Effector memory CD8-positive, alpha-beta T cell (primary cell): Measurements from ENCODE around the gene VSIG4.

ENCODE experiments used
- ATAC-seq: fragments of 150-1000 bp; cut with Tn5 transposase; replicated peaks from 2 replicates; pipeline ENCODE4 v1.10.0; 2021; ENCODE audit warnings: mild to moderate bottlenecking, moderate library complexity
- DNase-seq, 3 experiments: peaks; one replicate each; pipeline ENCODE4 v3.0.0; 2021
- H3K27ac Mint-ChIP-seq, 2 donors: one replicate each; pipeline ENCODE4 v1.8.0; 2022; ENCODE audit warnings: mild to moderate bottlenecking in 2 of 2, mixed read lengths in 2 of 2, moderate library complexity in 2 of 2
- H3K27me3 Mint-ChIP-seq, 2 donors: one replicate each; pipeline ENCODE4 v1.8.0; 2022; ENCODE audit warnings: mixed read lengths in 2 of 2
- H3K36me3 Mint-ChIP-seq: one replicate; pipeline ENCODE4 v1.8.0; 2022; ENCODE audit warnings: mild to moderate bottlenecking, moderate library complexity, mixed read lengths; ENCODE audit not compliant: insufficient read depth
- H3K4me1 Mint-ChIP-seq, 2 donors: one replicate each; pipeline ENCODE4 v1.8.0; 2022; ENCODE audit warnings: low read depth in 2 of 2, mixed read lengths in 2 of 2
- H3K4me3 Mint-ChIP-seq, 2 donors: one replicate each; pipeline ENCODE4 v1.8.0; 2022; ENCODE audit warnings: mild to moderate bottlenecking in 2 of 2, mixed read lengths in 2 of 2, moderate library complexity in 2 of 2
- H3K9me3 Mint-ChIP-seq, 2 donors: one replicate each; pipeline ENCODE4 v1.8.0; 2022; ENCODE audit warnings: mixed read lengths in 2 of 2

The VSIG4 gene

DNA sequence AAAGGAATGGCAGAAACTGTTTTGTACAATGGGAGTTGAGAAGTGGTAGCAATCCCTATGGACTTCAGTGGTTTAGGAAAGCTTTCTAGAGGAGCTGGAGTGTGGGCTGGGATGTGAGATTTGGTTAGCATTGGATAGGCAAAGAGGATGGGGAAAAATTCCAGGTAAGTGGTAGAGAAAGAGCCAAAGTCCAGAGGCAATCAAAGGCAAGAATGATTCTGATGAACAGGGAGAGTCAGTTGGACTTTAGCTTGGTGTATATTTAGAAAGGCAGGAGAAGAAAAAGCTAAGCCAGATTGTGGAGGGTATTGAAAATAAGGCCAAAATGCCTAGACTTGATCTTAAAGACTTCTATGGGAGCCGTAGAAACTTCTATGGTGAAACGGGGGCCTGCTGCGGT, 3.7 kb upstream of the VSIG4 start:
- ATAC-seq (no peak), DNase-seq (no peak)
- H3K27ac Mint-ChIP-seq = no peak overlapping the region
- H3K4me1 Mint-ChIP-seq = peaks cover 18 to 34% of the 10 kb centered on the region in 2 donors
- no peaks in the 10 kb centered on the region for H3K36me3 Mint-ChIP-seq
- H3K4me3 Mint-ChIP-seq = no peak overlapping the region
- no peaks in the 10 kb centered on the region for H3K27me3 Mint-ChIP-seq
- no peaks in the 10 kb centered on the region for H3K9me3 Mint-ChIP-seq

DNA sequence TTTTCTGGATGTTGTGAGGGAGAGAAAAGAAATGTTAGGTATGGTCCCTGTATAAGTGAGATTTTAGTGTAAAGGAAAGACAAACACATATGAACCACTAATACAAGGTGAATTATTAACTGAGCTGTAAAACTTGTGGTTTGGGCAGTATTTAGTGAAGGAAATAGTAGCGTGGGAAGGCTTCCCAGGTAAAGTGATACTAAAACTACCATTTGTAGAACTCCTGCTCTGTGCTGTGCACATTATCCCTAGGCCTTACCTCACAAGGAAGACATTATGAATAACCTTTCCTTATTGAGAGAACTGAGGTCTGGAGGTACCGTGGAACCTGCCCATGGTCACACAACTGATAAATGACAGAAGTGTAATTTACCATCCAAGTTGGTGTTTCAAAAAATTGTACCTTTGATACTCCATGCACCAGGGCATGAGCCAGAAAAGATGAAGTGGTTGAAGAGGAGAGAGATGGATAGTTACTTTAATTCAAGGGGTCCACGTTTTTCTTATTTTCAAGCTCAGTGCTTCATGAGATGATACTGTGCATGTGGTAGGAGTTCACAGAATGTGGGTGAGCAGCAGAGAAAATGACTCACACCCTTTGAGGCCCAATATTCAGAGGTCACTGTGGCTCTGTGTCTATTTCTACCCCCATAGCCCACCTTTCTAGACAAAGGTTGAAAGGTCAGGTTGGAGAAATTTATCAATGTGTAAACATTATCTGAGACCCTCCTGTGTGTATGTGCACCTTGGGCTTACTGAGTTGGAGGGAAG, 2.6 kb upstream of the VSIG4 start:
- H3K4me1 Mint-ChIP-seq = peaks cover 18 to 27% of the 10 kb centered on the region in 2 donors
- ATAC-seq (no peak), DNase-seq (no peak)
- H3K27me3 Mint-ChIP-seq = no peaks in the 10 kb centered on the region
- no peak overlapping the region for H3K4me3 Mint-ChIP-seq
- no peak overlapping the region for H3K27ac Mint-ChIP-seq
- no peaks in the 10 kb centered on the region for H3K9me3 Mint-ChIP-seq
- no peaks in the 10 kb centered on the region for H3K36me3 Mint-ChIP-seq

DNA sequence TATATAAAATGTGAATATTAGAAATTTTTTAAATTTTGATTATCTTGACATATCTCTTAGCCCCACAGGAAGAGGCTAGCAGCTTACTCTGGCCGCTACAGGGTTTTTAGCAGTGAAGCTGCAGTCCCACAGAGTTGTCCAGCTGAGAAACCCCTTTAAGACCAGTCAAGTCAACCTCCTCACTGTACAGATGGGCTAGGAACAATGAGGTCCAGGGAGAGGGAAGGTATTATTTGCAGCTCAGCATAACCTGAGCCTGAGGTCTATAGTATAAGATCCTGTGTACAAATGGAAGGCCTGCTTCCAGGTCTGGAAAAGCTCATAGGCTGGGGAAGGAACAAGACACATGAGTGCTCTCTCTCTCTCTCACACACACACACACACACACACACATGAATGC, 1.8 kb downstream of the VSIG4 start:
- ATAC-seq = no peak
- no peaks in the 10 kb centered on the region for H3K27me3 Mint-ChIP-seq

DNA sequence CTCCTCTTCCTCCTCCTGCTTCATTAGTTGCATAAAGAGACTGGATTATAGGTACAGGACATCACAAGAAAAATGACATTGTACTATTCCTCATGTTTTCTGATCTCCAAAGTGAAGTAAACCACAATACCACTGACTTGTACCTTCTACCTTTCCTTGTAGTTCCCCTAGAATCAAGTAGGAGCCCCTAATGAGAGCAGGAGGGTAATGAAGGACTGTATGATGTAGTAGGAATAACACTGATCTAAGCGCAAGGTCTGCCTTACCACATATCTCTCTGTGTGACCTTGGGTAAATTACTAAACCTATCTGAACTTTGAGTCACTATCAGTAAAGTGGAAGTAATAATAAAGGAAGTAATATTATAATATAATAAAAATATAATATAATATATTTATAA, 3.6 kb downstream of the VSIG4 start:
- Mint-ChIP-seq H3K27ac (no peak overlapping the region), H3K27me3 (no peaks in the 10 kb centered on the region), H3K36me3 (no peaks in the 10 kb centered on the region), H3K9me3 (no peaks in the 10 kb centered on the region), H3K4me1 (peaks cover 0 to 4% of the 10 kb centered on the region in 2 donors), H3K4me3 (no peak overlapping the region)
- DNase-seq (no peak), ATAC-seq (no peak)

More for the DNA sequence above, 1.8 kb downstream of the VSIG4 start:
- no peaks in the 10 kb centered on the region for H3K9me3 Mint-ChIP-seq
- DNase-seq = no peak
- no peak overlapping the region for H3K4me3 Mint-ChIP-seq
- no peak overlapping the region for H3K27ac Mint-ChIP-seq
- H3K36me3 Mint-ChIP-seq = no peaks in the 10 kb centered on the region
- H3K4me1 Mint-ChIP-seq = peaks cover 0 to 4% of the 10 kb centered on the region in 2 donors

DNA sequence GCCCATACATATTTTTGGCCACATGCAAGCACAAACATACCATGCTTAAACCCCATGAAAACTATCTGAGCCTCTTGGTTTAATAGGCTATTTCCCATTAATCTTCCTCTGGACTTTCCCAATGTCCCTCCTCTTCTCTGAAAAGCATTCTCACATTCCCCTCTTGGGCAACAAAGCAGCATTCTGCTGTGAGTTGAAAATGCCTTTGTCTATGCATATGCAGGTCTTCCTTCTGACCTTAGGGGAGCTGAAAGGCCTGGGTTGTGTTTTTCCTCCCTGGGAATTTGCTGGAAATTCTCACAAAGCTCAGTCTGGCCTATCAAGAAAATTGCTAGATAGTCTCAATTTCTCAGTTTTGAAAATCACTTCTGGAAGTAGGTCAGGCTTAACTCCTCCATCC, 4.2 kb downstream of the VSIG4 start:
- Mint-ChIP-seq H3K27ac (no peak overlapping the region), H3K27me3 (no peaks in the 10 kb centered on the region), H3K36me3 (no peaks in the 10 kb centered on the region), H3K4me1 (peaks cover 0 to 4% of the 10 kb centered on the region in 2 donors), H3K4me3 (no peak overlapping the region), H3K9me3 (no peaks in the 10 kb centered on the region)
- DNase-seq (no peak), ATAC-seq (no peak)

DNA sequence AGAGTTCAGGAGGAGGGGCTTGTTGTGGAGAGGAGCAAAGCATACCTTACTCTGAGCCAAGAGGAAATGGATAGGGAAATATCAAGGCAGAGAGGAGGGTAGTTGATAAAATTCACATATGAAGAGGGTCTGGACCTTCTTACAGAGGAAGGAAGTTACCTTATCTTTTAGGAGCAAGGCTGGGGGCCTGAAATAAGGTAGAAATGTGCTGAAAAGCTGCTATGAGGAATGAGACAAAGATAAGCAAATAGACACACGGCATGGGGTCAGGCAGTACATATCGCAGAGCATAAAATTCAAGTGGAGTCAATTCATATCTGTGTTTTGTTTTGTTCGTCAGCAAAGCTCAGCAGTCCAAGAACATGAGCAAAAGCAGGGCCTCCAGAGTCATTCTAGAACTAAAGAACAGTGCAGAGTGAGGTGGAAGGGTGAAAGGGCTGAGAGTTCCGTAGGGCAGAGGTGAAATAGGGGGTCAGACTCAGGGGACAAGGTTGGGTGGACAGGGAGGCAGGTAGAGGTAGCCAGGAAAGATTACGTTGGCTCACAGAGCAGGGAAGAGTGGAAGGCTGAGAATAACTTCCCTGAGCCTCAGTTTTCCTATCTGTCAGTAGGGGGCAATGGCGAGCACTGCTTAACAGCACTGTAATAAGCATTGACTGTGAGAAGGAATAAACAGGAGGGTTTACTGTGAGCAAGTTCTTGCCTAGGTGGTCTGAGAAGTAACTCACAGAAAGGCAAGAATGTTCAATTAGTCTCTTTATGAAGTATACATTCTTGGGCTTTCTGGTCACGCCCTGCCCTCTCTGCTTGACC, 9.2 kb downstream of the VSIG4 start:
- no peak overlapping the region for H3K27ac Mint-ChIP-seq

DNA sequence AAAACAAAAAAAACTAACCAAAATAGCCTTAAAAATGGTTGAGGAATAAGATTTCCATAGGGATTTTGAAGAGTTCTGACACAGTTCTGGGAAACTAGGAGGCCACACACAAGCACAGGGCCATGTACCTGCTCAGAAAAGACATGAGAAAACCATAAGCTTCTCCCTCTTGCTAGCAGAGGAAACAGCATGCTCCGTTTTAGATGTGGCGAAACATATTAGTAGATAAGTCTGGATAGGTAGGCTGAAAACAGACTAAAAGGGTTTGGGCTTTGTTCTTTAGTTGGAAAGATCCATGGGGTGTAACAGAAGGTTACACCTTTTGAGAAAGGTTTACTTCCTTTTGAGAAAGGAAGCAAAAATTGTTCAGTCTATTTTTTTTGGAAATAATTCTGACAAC, 10.9 kb downstream of the VSIG4 start:
- DNase-seq (no peak), ATAC-seq (no peak)
- Mint-ChIP-seq H3K27ac (no peak overlapping the region), H3K27me3 (no peaks in the 10 kb centered on the region), H3K36me3 (no peaks in the 10 kb centered on the region), H3K4me1 (no peaks in the 10 kb centered on the region), H3K9me3 (no peaks in the 10 kb centered on the region), H3K4me3 (no peak overlapping the region)

More for the DNA sequence above, 9.2 kb downstream of the VSIG4 start:
- H3K9me3 Mint-ChIP-seq = no peaks in the 10 kb centered on the region
- no peaks in the 10 kb centered on the region for H3K27me3 Mint-ChIP-seq
- H3K36me3 Mint-ChIP-seq = no peaks in the 10 kb centered on the region
- H3K4me3 Mint-ChIP-seq = no peak overlapping the region
- DNase-seq = peak; percentile 14 to 19 (median 19)
- H3K4me1 Mint-ChIP-seq = no peaks in the 10 kb centered on the region
- peak; percentile 63 for ATAC-seq

DNA sequence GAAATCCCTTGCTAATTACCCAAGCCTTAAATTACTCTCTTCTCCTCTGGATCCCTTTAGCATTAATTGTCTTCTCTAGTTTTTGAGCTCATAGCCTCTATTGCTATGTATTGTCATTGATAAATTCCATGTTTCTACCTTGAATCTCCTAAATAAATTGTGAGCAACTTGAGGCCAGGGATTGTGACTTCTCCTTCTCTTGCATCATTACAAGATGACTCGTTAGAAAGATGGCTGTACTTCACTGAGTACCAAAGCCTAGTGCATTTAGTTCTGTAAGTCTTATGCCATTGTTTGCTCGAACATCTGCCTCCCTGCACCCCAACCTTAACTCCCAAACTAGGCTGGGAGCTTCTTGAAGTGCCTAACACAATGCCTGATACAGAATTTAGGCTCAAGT, 15.3 kb downstream of the VSIG4 start:
- Mint-ChIP-seq H3K9me3 (no peaks in the 10 kb centered on the region), H3K4me1 (peaks cover 13 to 16% of the 10 kb centered on the region in 2 donors), H3K36me3 (no peaks in the 10 kb centered on the region), H3K4me3 (no peak overlapping the region), H3K27ac (no peak overlapping the region), H3K27me3 (no peaks in the 10 kb centered on the region)
- DNase-seq = no peak
- no peak for ATAC-seq

DNA sequence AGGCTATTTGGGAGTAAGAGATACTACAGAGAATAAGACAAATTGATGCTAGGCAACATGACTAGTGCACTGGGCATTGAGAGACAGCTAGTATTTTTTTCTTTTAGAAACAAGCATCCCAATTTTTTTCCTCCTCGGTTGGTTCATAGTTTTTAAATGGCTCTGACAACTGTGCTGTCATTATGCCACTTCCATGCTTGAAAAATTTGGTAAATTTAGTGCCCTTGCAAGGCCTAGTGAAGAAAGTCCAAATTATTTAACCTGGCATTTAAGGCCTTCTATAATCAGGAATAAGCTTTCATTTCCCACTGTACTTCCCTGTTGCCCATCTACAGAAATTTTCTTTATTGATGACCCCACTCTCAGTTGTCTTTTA, 15.8 kb downstream of the VSIG4 start:
- Mint-ChIP-seq H3K4me1 (peaks cover 16 to 17% of the 10 kb centered on the region in 2 donors), H3K36me3 (no peaks in the 10 kb centered on the region), H3K27ac (no peak overlapping the region), H3K27me3 (no peaks in the 10 kb centered on the region), H3K4me3 (no peak overlapping the region), H3K9me3 (no peaks in the 10 kb centered on the region)
- no peak for DNase-seq
- no peak for ATAC-seq

DNA sequence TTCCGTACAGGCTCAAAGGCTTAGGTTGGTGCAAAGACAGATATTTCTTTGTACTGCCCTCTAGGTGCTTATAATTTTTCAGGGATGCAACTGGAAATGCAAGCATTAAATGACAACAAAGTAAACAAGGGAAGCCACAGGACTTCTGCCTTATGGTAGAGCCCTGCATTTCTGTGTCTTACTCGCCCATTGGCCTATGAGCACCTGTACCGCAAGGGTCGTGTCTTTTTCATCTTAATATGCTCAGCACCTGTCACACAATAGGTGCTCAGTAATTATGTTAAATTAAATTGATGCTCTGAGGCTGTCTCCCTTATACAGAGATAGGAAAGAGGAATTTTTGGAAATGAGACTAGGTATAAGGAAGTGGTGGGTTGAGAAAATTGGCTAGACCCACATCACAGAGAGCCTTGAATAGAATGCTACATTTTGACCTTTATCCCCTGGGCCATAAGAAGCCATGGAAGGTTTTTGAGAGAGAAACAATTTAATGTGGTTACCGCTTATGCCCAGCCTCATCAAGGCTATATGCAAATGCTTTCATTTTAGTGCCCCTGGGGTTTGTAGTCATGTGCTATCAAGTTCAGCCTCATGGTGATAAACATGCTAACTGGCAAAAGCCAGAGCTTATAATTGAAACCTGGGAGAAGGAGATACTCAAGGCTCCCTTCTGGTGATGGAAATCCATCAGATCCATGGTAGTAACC, 16.3 kb downstream of the VSIG4 start:
- no peaks in the 10 kb centered on the region for H3K9me3 Mint-ChIP-seq
- H3K4me3 Mint-ChIP-seq = no peak overlapping the region
- peaks cover 19 to 20% of the 10 kb centered on the region in 2 donors for H3K4me1 Mint-ChIP-seq

DNA sequence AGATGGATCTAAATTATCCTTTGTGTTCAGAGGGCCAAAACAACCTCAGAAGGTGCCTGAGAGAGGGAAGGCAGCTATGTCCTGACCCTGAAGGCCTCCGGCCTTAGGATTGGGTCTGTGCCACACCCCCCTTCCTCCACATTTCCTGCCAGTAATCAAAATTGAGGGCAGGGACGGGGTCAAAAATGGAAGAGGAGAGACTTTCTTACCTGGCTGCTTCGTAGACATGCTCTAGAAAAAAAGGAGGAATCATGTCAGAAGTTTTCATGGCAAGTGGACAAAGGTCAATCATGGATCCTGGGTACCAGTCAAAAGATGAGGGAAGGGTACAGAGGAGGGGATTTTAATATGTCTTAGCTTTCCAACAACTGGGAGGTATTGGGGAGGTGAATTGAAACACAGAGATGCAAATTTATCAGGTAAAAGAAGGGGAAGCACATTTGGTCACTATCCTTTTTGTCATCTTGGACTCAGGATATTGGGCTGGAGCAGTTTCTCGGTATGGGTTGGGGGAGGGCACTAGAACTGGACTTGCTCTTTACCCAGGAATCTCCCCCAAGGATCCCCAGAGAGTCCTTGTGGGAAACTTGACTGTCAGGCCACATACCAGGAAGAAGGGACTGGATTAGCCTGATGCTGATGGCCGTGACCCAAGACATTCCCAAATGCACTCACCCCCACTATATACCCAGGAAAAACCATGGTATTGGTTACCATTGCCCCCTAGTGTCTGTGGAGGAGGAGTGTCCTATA, 17.1 kb downstream of the VSIG4 start:
- ATAC-seq = no peak
- Mint-ChIP-seq H3K4me1 (peaks cover 19 to 21% of the 10 kb centered on the region in 2 donors), H3K4me3 (no peak overlapping the region), H3K9me3 (no peaks in the 10 kb centered on the region), H3K27ac (no peak overlapping the region), H3K27me3 (no peaks in the 10 kb centered on the region), H3K36me3 (no peaks in the 10 kb centered on the region)
- no peak for DNase-seq

More for the DNA sequence above, 16.3 kb downstream of the VSIG4 start:
- Mint-ChIP-seq H3K27ac (no peak overlapping the region), H3K27me3 (no peaks in the 10 kb centered on the region), H3K36me3 (no peaks in the 10 kb centered on the region)
- ATAC-seq = no peak
- no peak for DNase-seq

DNA sequence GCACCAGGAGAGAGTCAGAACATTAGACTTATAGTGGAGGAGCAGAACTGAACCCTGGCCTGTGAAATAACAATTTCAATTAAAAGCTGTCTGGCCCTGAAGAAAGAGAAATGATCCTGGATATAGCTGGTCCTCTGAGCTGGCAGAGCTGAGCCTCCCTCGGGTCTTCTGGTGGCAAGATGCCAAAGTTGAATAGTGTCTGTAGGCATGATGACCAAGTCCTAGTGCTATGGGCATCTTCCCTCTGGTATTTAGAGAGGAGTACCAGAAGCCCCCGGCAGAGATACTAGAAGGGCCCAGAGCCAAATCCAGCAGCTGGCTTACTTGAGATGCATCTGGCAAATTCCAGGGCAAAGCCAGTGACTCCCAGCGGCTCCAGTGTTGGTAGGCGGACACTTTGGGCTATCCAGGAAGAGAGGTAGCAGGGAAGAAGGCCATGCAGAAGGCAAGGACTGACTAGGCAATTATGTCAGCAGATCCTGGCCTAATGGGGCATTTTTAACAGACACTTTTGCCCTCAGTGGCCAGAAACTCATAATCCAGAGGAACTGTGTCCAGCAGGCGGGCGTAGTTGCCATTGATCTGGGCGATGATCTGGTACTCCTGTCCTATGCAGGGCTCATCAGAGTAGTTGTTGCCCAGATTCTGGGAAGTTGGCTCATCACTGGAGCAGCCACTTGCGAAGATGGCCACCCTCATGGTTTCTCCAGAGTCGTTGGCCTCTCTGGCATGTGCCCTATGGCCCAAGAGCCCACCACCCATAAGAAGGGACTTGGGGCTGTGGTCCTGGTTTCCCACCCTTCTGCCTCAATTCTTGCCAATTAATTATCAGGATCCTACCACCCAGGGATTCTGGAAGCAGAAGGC, 17.9 kb downstream of the VSIG4 start:
- H3K4me1 Mint-ChIP-seq = peaks cover 21 to 26% of the 10 kb centered on the region in 2 donors
- H3K4me3 Mint-ChIP-seq = no peak overlapping the region
- H3K27me3 Mint-ChIP-seq = no peaks in the 10 kb centered on the region
- H3K9me3 Mint-ChIP-seq = no peaks in the 10 kb centered on the region
- H3K36me3 Mint-ChIP-seq = no peaks in the 10 kb centered on the region
- DNase-seq (no peak), ATAC-seq (no peak)
- peak overlapping the region in 1 of 2 donors; percentile 46 for H3K27ac Mint-ChIP-seq
